ENCODE measurements around the gene NRCAM. TPM values are rescaled to one million over a fixed set of nuclear protein-coding genes. Genes with fewer than 3 reads are reported as not detected.

Gene NRCAM
- total RNA-seq, 1 donor from 2014 or later = 9.5 TPM

DNA sequence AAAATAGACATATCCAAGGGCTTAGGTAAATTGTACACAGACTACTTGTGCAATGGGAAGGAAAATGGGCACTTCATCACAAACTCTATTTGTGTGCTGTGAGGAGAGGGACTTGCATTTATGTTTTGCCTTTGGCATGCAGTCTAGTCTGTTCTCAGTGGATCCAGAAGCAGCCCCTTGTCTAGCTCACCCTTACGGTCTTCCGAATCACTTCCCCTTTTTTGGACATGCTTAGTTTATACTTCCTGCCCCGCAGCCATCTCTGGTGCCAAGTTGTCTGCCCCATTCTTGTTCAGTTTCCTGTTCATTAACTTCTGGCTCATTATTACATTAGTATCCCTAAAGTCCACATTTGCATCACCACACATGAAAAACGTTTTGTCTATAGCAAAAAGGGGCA, 161.6 kb downstream of the NRCAM start:
- H3K27me3 Mint-ChIP-seq (ENCODE audit: low read depth) = peaks cover 3% of the 10 kb centered on the region
- H3K27ac Mint-ChIP-seq (ENCODE audit: unreplicated experiment) = no peak overlapping the region
- no peaks in the 10 kb centered on the region for H3K9me3 Mint-ChIP-seq (ENCODE audit: low read depth)
- peaks cover 41% of the 10 kb centered on the region for H3K4me1 Mint-ChIP-seq (ENCODE audit: low read depth)
- no peaks in the 10 kb centered on the region for H3K36me3 Mint-ChIP-seq (ENCODE audit: low read depth)
- no peak for DNase-seq (ENCODE audit: low spot score)
- TF ChIP-seq CTCF (IDR thresholded peaks at IDR 0.05) = no peak
- no peak overlapping the region for H3K4me3 Mint-ChIP-seq (ENCODE audit: unreplicated experiment)

- no peaks in the 10 kb centered on the region for H3K36me3 Mint-ChIP-seq (ENCODE audit: low read depth)
- H3K27me3 Mint-ChIP-seq (ENCODE audit: low read depth) = peaks cover 7% of the 10 kb centered on the region
- H3K27ac Mint-ChIP-seq (ENCODE audit: unreplicated experiment) = no peak overlapping the region
- no peak overlapping the region for H3K4me3 Mint-ChIP-seq (ENCODE audit: unreplicated experiment)
- H3K4me1 Mint-ChIP-seq (ENCODE audit: low read depth) = peaks cover 34% of the 10 kb centered on the region
- H3K9me3 Mint-ChIP-seq (ENCODE audit: low read depth) = no peaks in the 10 kb centered on the region
- TF ChIP-seq CTCF (IDR thresholded peaks at IDR 0.05) = no peak
- DNase-seq (ENCODE audit: low spot score) = no peak
These were observed 163.1 kb downstream of the NRCAM start for GRCh38 chr7:108293149-108293612.

GRCh38 chr7:108292541-108292940, 163.7 kb downstream of the NRCAM start:
- no peak overlapping the region for H3K4me3 Mint-ChIP-seq (ENCODE audit: unreplicated experiment)
- peaks cover 7% of the 10 kb centered on the region for H3K27me3 Mint-ChIP-seq (ENCODE audit: low read depth)
- no peak for DNase-seq (ENCODE audit: low spot score)
- H3K36me3 Mint-ChIP-seq (ENCODE audit: low read depth) = no peaks in the 10 kb centered on the region
- no peaks in the 10 kb centered on the region for H3K9me3 Mint-ChIP-seq (ENCODE audit: low read depth)
- no peak overlapping the region for H3K27ac Mint-ChIP-seq (ENCODE audit: unreplicated experiment)
- TF ChIP-seq CTCF (IDR thresholded peaks at IDR 0.05) = peak; percentile 34
- peaks cover 34% of the 10 kb centered on the region for H3K4me1 Mint-ChIP-seq (ENCODE audit: low read depth)

GRCh38 chr7:108291791-108292440, 164.3 kb downstream of the NRCAM start:
- DNase-seq (ENCODE audit: low spot score) = no peak
- Mint-ChIP-seq H3K4me3 (ENCODE audit: unreplicated experiment) (no peak overlapping the region), H3K27ac (ENCODE audit: unreplicated experiment) (peak overlapping the region; percentile 11), H3K9me3 (ENCODE audit: low read depth) (no peaks in the 10 kb centered on the region), H3K27me3 (ENCODE audit: low read depth) (peaks cover 9% of the 10 kb centered on the region), H3K36me3 (ENCODE audit: low read depth) (peaks cover 3% of the 10 kb centered on the region), H3K4me1 (ENCODE audit: low read depth) (peaks cover 34% of the 10 kb centered on the region)
- no peak for TF ChIP-seq CTCF (IDR thresholded peaks at IDR 0.05)

DNA sequence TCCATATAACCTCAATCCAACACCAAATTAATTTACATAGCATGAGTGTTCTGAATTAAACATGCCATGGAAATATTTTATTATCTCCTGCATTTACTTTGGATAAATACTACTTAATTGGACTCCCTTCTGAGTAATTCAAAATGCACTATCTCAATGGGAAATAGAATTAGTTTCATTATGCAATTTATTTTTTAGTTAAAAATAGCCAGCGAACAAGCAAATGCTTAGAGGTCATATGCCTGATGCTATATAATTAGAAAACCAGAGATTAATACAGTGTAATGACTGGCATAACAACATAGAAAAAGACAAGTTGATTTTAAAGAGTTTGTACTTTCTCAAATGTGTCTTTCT, 165.1 kb downstream of the NRCAM start:
- no peak for DNase-seq (ENCODE audit: low spot score)
- no peak overlapping the region for H3K4me3 Mint-ChIP-seq (ENCODE audit: unreplicated experiment)
- peaks cover 34% of the 10 kb centered on the region for H3K4me1 Mint-ChIP-seq (ENCODE audit: low read depth)
- H3K27ac Mint-ChIP-seq (ENCODE audit: unreplicated experiment) = no peak overlapping the region
- H3K27me3 Mint-ChIP-seq (ENCODE audit: low read depth) = peaks cover 9% of the 10 kb centered on the region
- H3K9me3 Mint-ChIP-seq (ENCODE audit: low read depth) = no peaks in the 10 kb centered on the region
- H3K36me3 Mint-ChIP-seq (ENCODE audit: low read depth) = peaks cover 3% of the 10 kb centered on the region
- no peak for TF ChIP-seq CTCF (IDR thresholded peaks at IDR 0.05)
